Stimulated activated naive B cell treated with anti-CD40 and anti-IgM and Interleukin-4, amounts not matched to agents 10 μg/mL and 1 μg/mL and 100 μg/mL, for 72 hours (primary cell): Measurements from ENCODE around the gene POU2F2.

Experiments used
- ATAC-seq, 2 donors: fragments of 150-1000 bp; cut with Tn5 transposase; replicated peaks; 2 replicates each; pipeline ENCODE4 v1.10.0; 2021; ENCODE audit warnings: moderate library complexity in 1 of 2
- DNase-seq: peaks from one replicate; pipeline ENCODE4 v3.0.0; 2021
- H3K27ac Mint-ChIP-seq: one replicate; pipeline ENCODE4 v1.8.0; 2022; ENCODE audit warnings: mild to moderate bottlenecking, mixed read lengths
- H3K27me3 Mint-ChIP-seq, 2 donors: one replicate each; pipeline ENCODE4 v1.8.0; 2022; ENCODE audit warnings: mixed read lengths in 2 of 2
- H3K36me3 Mint-ChIP-seq, 2 donors: one replicate each; pipeline ENCODE4 v1.8.0; 2022; ENCODE audit warnings: mixed read lengths in 2 of 2, mild to moderate bottlenecking in 1 of 2
- H3K4me1 Mint-ChIP-seq, 2 donors: one replicate each; pipeline ENCODE4 v1.8.0; 2022; ENCODE audit warnings: mixed read lengths in 2 of 2, mild to moderate bottlenecking in 1 of 2
- H3K4me3 Mint-ChIP-seq, 2 donors: one replicate each; pipeline ENCODE4 v1.8.0; 2022; ENCODE audit warnings: mild to moderate bottlenecking in 2 of 2, mixed read lengths in 2 of 2, moderate library complexity in 1 of 2
- H3K9me3 Mint-ChIP-seq, 2 donors: one replicate each; pipeline ENCODE4 v1.8.0; 2022; ENCODE audit warnings: mixed read lengths in 2 of 2, mild to moderate bottlenecking in 1 of 2

Gene POU2F2

GRCh38 chr19:42168206-42168605 is 36.0 kb upstream of the POU2F2 start:
- Mint-ChIP-seq H3K9me3 (no peaks in the 10 kb centered on the region), H3K36me3 (no peaks in the 10 kb centered on the region), H3K4me1 (peaks cover 6 to 7% of the 10 kb centered on the region in 2 donors), H3K27me3 (peaks cover 0 to 5% of the 10 kb centered on the region in 2 donors), H3K27ac (no peak overlapping the region), H3K4me3 (no peak overlapping the region)
- DNase-seq (no peak), ATAC-seq (no peak)

- Mint-ChIP-seq H3K4me3 (no peak overlapping the region), H3K9me3 (no peaks in the 10 kb centered on the region), H3K27me3 (peaks cover 0 to 8% of the 10 kb centered on the region in 2 donors), H3K36me3 (no peaks in the 10 kb centered on the region), H3K27ac (no peak overlapping the region), H3K4me1 (peaks cover 6 to 7% of the 10 kb centered on the region in 2 donors)
- DNase-seq = no peak
- no peak for ATAC-seq
Measured at GRCh38 chr19:42166316-42166715, 34.1 kb upstream of the POU2F2 start.

- H3K27me3 Mint-ChIP-seq = peaks cover 0 to 18% of the 10 kb centered on the region in 2 donors
- ATAC-seq = no peak
- no peaks in the 10 kb centered on the region for H3K36me3 Mint-ChIP-seq
- H3K4me3 Mint-ChIP-seq = no peak overlapping the region
- no peak for DNase-seq
- no peaks in the 10 kb centered on the region for H3K9me3 Mint-ChIP-seq
- H3K4me1 Mint-ChIP-seq = peaks cover 6 to 7% of the 10 kb centered on the region in 2 donors
- H3K27ac Mint-ChIP-seq = peak overlapping the region; percentile 44
Measured at GRCh38 chr19:42165146-42165545, 32.9 kb upstream of the POU2F2 start.

GRCh38 chr19:42161616-42162263 is 29.5 kb upstream of the POU2F2 start:
- H3K36me3 Mint-ChIP-seq = no peaks in the 10 kb centered on the region
- peaks cover 6 to 7% of the 10 kb centered on the region in 2 donors for H3K4me1 Mint-ChIP-seq
- no peak for DNase-seq
- no peak overlapping the region for H3K4me3 Mint-ChIP-seq
- H3K27ac Mint-ChIP-seq = no peak overlapping the region
- no peak for ATAC-seq
- H3K27me3 Mint-ChIP-seq = peaks cover 0 to 17% of the 10 kb centered on the region in 2 donors
- H3K9me3 Mint-ChIP-seq = no peaks in the 10 kb centered on the region

GRCh38 chr19:42159942-42160341 is 27.7 kb upstream of the POU2F2 start:
- H3K27me3 Mint-ChIP-seq = peaks cover 0 to 17% of the 10 kb centered on the region in 2 donors
- ATAC-seq (no peak), DNase-seq (no peak)
- H3K36me3 Mint-ChIP-seq = no peaks in the 10 kb centered on the region
- H3K4me1 Mint-ChIP-seq = peaks cover 9 to 12% of the 10 kb centered on the region in 2 donors
- no peak overlapping the region for H3K4me3 Mint-ChIP-seq
- H3K9me3 Mint-ChIP-seq = no peaks in the 10 kb centered on the region
- no peak overlapping the region for H3K27ac Mint-ChIP-seq

GRCh38 chr19:42158926-42159325 is 26.7 kb upstream of the POU2F2 start:
- Mint-ChIP-seq H3K4me1 (peaks cover 16 to 20% of the 10 kb centered on the region in 2 donors), H3K27me3 (peaks cover 0 to 17% of the 10 kb centered on the region in 2 donors), H3K27ac (no peak overlapping the region), H3K4me3 (no peak overlapping the region), H3K9me3 (no peaks in the 10 kb centered on the region), H3K36me3 (no peaks in the 10 kb centered on the region)
- no peak for ATAC-seq
- no peak for DNase-seq

- Mint-ChIP-seq H3K27ac (no peak overlapping the region), H3K4me3 (no peak overlapping the region)
Measured at GRCh38 chr19:42156571-42156970, 24.3 kb upstream of the POU2F2 start.

GRCh38 chr19:42155796-42156195 is 23.6 kb upstream of the POU2F2 start:
- H3K36me3 Mint-ChIP-seq = no peaks in the 10 kb centered on the region
- H3K4me1 Mint-ChIP-seq = peaks cover 20 to 26% of the 10 kb centered on the region in 2 donors
- no peak overlapping the region for H3K27ac Mint-ChIP-seq
- no peaks in the 10 kb centered on the region for H3K9me3 Mint-ChIP-seq
- H3K27me3 Mint-ChIP-seq = peaks cover 0 to 10% of the 10 kb centered on the region in 2 donors
- DNase-seq (no peak), ATAC-seq (no peak)
- H3K4me3 Mint-ChIP-seq = no peak overlapping the region

More at GRCh38 chr19:42156571-42156970, 24.3 kb upstream of the POU2F2 start:
- DNase-seq (no peak), ATAC-seq (no peak)
- H3K4me1 Mint-ChIP-seq = peaks cover 20 to 26% of the 10 kb centered on the region in 2 donors
- H3K36me3 Mint-ChIP-seq = no peaks in the 10 kb centered on the region
- H3K9me3 Mint-ChIP-seq = no peaks in the 10 kb centered on the region
- H3K27me3 Mint-ChIP-seq = peaks cover 0 to 17% of the 10 kb centered on the region in 2 donors

GRCh38 chr19:42154471-42155323 is 22.5 kb upstream of the POU2F2 start:
- H3K27ac Mint-ChIP-seq = peak overlapping the region; percentile 34
- H3K9me3 Mint-ChIP-seq = no peaks in the 10 kb centered on the region
- H3K4me1 Mint-ChIP-seq = peaks cover 24 to 31% of the 10 kb centered on the region in 2 donors
- peak overlapping the region; percentile 52 to 59 for H3K4me3 Mint-ChIP-seq
- H3K36me3 Mint-ChIP-seq = no peaks in the 10 kb centered on the region
- DNase-seq = no peak
- H3K27me3 Mint-ChIP-seq = peaks cover 0 to under 1% of the 10 kb centered on the region in 2 donors
- peak; percentile 78 to 88 for ATAC-seq

GRCh38 chr19:42153672-42154433 is 21.6 kb upstream of the POU2F2 start:
- DNase-seq (no peak), ATAC-seq (no peak)
- no peaks in the 10 kb centered on the region for H3K36me3 Mint-ChIP-seq
- H3K4me3 Mint-ChIP-seq = peak overlapping the region; percentile 52 to 59
- H3K27ac Mint-ChIP-seq = peak overlapping the region; percentile 21
- H3K9me3 Mint-ChIP-seq = no peaks in the 10 kb centered on the region
- no peaks in the 10 kb centered on the region for H3K27me3 Mint-ChIP-seq
- peaks cover 30 to 39% of the 10 kb centered on the region in 2 donors for H3K4me1 Mint-ChIP-seq

GRCh38 chr19:42152910-42153671 is 20.8 kb upstream of the POU2F2 start:
- no peaks in the 10 kb centered on the region for H3K9me3 Mint-ChIP-seq
- H3K36me3 Mint-ChIP-seq = no peaks in the 10 kb centered on the region
- DNase-seq (no peak), ATAC-seq (no peak)
- H3K27me3 Mint-ChIP-seq = no peaks in the 10 kb centered on the region
- no peak overlapping the region for H3K27ac Mint-ChIP-seq
- peaks cover 31 to 42% of the 10 kb centered on the region in 2 donors for H3K4me1 Mint-ChIP-seq
- H3K4me3 Mint-ChIP-seq = no peak overlapping the region

GRCh38 chr19:42151782-42152684 is 19.8 kb upstream of the POU2F2 start:
- no peaks in the 10 kb centered on the region for H3K27me3 Mint-ChIP-seq
- no peaks in the 10 kb centered on the region for H3K9me3 Mint-ChIP-seq
- no peak for ATAC-seq
- H3K4me3 Mint-ChIP-seq = no peak overlapping the region
- no peak overlapping the region for H3K27ac Mint-ChIP-seq
- no peaks in the 10 kb centered on the region for H3K36me3 Mint-ChIP-seq
- DNase-seq = no peak
- peaks cover 32 to 42% of the 10 kb centered on the region in 2 donors for H3K4me1 Mint-ChIP-seq

- H3K27ac Mint-ChIP-seq = no peak overlapping the region
- H3K4me1 Mint-ChIP-seq = peaks cover 35 to 46% of the 10 kb centered on the region in 2 donors
- peaks cover 4% of the 10 kb centered on the region in 2 donors for H3K36me3 Mint-ChIP-seq
- H3K4me3 Mint-ChIP-seq = no peak overlapping the region
- ATAC-seq (no peak), DNase-seq (no peak)
- H3K9me3 Mint-ChIP-seq = no peaks in the 10 kb centered on the region
- no peaks in the 10 kb centered on the region for H3K27me3 Mint-ChIP-seq
Measured at GRCh38 chr19:42150911-42151361, 18.7 kb upstream of the POU2F2 start.
